ENCODE measurements around the gene KMT5C. TPM values are rescaled to one million over a fixed set of nuclear protein-coding genes. Genes with fewer than 3 reads are reported as not detected.

The KMT5C gene
- total and polyA plus RNA-seq, 2 experiments from 2014 or later: 14.2 to 34.3 TPM

DNA sequence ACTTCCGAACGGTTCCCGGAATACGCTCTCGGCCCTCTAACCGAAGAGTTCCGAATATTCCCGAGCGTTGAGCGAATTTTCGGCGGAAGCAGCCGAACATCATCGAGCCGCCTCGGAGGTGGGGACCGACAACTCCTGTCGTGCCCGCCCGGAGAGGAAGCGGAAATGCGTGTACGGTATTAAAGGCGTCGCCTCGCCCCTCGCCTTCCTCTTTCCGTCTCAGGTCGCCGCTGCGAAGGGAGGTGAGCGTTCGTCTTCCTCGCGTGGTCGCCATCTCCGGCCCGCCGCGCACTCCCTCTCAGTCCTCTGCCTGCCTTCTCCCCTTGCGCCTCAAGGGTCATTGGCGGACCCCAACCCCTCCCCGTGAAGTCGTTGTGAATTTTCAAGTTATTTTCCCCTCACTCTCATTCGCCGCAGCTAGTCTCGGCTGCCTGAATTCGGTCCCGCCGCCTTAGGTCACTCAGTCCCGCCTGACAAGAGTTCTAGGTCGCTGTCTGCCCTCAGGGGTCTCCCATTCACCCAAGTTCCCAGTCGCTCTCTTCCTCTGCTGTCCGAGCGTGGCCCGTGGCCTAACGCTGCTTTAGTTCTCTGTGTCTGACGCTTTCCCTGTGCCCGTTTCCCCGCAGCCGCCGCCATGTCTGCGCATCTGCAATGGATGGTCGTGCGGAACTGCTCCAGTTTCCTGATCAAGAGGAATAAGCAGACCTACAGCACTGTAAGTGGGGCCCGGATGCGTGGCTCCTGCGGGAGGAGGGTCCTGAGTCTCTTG lies 46.2 kb downstream of the KMT5C start, which contains the start of gene RPL28 (continued):
- TF ChIP-seq, protein P1, sequence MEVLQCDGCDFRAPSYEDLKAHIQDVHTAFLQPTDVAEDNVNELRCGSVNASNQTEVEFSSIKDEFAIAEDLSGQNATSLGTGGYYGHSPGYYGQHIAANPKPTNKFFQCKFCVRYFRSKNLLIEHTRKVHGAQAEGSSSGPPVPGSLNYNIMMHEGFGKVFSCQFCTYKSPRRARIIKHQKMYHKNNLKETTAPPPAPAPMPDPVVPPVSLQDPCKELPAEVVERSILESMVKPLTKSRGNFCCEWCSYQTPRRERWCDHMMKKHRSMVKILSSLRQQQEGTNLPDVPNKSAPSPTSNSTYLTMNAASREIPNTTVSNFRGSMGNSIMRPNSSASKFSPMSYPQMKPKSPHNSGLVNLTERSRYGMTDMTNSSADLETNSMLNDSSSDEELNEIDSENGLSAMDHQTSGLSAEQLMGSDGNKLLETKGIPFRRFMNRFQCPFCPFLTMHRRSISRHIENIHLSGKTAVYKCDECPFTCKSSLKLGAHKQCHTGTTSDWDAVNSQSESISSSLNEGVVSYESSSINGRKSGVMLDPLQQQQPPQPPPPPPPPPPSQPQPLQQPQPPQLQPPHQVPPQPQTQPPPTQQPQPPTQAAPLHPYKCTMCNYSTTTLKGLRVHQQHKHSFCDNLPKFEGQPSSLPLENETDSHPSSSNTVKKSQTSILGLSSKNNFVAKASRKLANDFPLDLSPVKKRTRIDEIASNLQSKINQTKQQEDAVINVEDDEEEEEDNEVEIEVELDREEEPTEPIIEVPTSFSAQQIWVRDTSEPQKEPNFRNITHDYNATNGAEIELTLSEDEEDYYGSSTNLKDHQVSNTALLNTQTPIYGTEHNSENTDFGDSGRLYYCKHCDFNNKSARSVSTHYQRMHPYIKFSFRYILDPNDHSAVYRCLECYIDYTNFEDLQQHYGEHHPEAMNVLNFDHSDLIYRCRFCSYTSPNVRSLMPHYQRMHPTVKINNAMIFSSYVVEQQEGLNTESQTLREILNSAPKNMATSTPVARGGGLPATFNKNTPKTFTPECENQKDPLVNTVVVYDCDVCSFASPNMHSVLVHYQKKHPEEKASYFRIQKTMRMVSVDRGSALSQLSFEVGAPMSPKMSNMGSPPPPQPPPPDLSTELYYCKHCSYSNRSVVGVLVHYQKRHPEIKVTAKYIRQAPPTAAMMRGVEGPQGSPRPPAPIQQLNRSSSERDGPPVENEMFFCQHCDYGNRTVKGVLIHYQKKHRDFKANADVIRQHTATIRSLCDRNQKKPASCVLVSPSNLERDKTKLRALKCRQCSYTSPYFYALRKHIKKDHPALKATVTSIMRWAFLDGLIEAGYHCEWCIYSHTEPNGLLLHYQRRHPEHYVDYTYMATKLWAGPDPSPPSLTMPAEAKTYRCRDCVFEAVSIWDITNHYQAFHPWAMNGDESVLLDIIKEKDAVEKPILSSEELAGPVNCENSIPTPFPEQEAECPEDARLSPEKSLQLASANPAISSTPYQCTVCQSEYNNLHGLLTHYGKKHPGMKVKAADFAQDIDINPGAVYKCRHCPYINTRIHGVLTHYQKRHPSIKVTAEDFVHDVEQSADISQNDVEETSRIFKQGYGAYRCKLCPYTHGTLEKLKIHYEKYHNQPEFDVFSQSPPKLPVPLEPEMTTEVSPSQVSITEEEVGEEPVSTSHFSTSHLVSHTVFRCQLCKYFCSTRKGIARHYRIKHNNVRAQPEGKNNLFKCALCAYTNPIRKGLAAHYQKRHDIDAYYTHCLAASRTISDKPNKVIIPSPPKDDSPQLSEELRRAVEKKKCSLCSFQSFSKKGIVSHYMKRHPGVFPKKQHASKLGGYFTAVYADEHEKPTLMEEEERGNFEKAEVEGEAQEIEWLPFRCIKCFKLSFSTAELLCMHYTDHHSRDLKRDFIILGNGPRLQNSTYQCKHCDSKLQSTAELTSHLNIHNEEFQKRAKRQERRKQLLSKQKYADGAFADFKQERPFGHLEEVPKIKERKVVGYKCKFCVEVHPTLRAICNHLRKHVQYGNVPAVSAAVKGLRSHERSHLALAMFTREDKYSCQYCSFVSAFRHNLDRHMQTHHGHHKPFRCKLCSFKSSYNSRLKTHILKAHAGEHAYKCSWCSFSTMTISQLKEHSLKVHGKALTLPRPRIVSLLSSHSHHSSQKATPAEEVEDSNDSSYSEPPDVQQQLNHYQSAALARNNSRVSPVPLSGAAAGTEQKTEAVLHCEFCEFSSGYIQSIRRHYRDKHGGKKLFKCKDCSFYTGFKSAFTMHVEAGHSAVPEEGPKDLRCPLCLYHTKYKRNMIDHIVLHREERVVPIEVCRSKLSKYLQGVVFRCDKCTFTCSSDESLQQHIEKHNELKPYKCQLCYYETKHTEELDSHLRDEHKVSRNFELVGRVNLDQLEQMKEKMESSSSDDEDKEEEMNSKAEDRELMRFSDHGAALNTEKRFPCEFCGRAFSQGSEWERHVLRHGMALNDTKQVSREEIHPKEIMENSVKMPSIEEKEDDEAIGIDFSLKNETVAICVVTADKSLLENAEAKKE (CRISPR knock-in tag; IDR thresholded peaks at IDR 0.05): no peak
- TF ChIP-seq JUNB (IDR thresholded peaks at IDR 0.05; ENCODE audit: unreplicated experiment) (no peak), STAT1 (IDR thresholded peaks at IDR 0.05; ENCODE audit: unreplicated experiment) (no peak)

DNA sequence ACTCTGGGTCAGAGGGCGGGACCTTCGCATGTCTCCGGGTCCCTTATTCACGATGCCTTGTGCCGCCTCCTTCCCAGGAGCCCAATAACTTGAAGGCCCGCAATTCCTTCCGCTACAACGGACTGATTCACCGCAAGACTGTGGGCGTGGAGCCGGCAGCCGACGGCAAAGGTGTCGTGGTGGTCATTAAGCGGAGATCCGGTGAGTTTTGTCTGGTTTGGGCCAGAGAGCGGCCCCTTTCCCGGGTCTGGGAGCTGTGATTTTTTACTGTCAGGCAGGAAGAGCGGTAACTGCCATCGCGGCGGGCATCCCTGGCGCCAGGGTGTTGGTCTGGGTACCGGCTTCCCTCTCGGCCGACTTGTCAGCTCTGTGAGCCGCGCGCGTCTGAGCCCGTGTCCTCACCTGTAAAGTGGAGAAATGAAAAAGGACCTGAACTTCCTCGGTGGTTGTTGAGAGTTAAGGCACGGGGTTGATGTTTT lies 46.9 kb downstream of the KMT5C start:
- Histone ChIP-seq H3K4me1 (ENCODE audit: insufficient read depth) (peaks cover 57% of the 10 kb centered on the region), H2AFZ (no peak overlapping the region), H3K27ac (ENCODE audit: low read depth) (0 out of 2 replicates have a peak overlapping the region, but pooled peaks have one; percentile 21), H3K4me2 (peak overlapping the region; percentile 97), H3K27me3 (ENCODE audit: insufficient read depth) (peaks cover 12% of the 10 kb centered on the region), H3K4me3 (peak overlapping the region; percentile 99), H3K9me2 (ENCODE audit: insufficient read depth) (no peaks in the 10 kb centered on the region), H3K36me3 (ENCODE audit: insufficient read depth) (peaks cover 11% of the 10 kb centered on the region; the same call in 1 of the 2 replicates), H3F3A (replicated peaks; ENCODE audit: low read depth) (peaks cover 63% of the 10 kb centered on the region), H4K20me1 (replicated peaks; ENCODE audit: insufficient read depth) (peaks cover 46% of the 10 kb centered on the region), H3K79me2 (replicated peaks; ENCODE audit: insufficient read depth) (peaks cover 33% of the 10 kb centered on the region)
- peaks cover 57% of the 10 kb centered on the region for H3K4me1 Mint-ChIP-seq
- peak overlapping the region; percentile 99 for H3K4me3 Mint-ChIP-seq
- no peak for DNase-seq (ENCODE audit: low spot score)
- H3K9me3 Mint-ChIP-seq: peaks cover 5% of the 10 kb centered on the region
- H3K27me3 Mint-ChIP-seq (ENCODE audit: insufficient read depth, low read depth, poor library complexity): peaks cover 54% of the 10 kb centered on the region
- ATAC-seq: no peak
- peak overlapping the region; percentile 98 for H3K27ac Mint-ChIP-seq
- H3K36me3 Mint-ChIP-seq (ENCODE audit: low read depth): peaks cover 57% of the 10 kb centered on the region
- TF ChIP-seq ZNF114 (CRISPR knock-in tag; IDR thresholded peaks at IDR 0.05) (no peak), ZNF331 (CRISPR knock-in tag; IDR thresholded peaks at IDR 0.05; ENCODE audit: low read depth) (no peak), POLR2AphosphoS5 (IDR thresholded peaks at IDR 0.05; ENCODE audit: low read depth) (no peak), JUNB (IDR thresholded peaks at IDR 0.05; ENCODE audit: unreplicated experiment) (no peak), NANOG (IDR thresholded peaks at IDR 0.05; ENCODE audit: borderline replicate concordance) (no peak)
- TF ChIP-seq, protein P1 (CRISPR knock-in tag; IDR thresholded peaks at IDR 0.05): no peak

All from GM23338 (cell line).